ENCODE measurements around the gene PCAT7. TPM values are rescaled to one million over a fixed set of nuclear protein-coding genes. Genes with fewer than 3 reads are reported as not detected.

Gene PCAT7
- total RNA-seq, 1 donor from 2014 or later, result 5.2 TPM

- Mint-ChIP-seq H3K4me1 (ENCODE audit: low read depth, unreplicated experiment) (no peaks in the 10 kb centered on the region), H3K27me3 (ENCODE audit: low read depth, unreplicated experiment) (peaks cover 17% of the 10 kb centered on the region), H3K9me3 (ENCODE audit: unreplicated experiment) (no peaks in the 10 kb centered on the region), H3K36me3 (ENCODE audit: low read depth, unreplicated experiment) (no peaks in the 10 kb centered on the region), H3K27ac (ENCODE audit: unreplicated experiment) (no peak overlapping the region), H3K4me3 (ENCODE audit: unreplicated experiment) (no peak overlapping the region)
- Histone ChIP-seq H4K20me1 (ENCODE audit: insufficient read depth, low read length) (no peaks in the 10 kb centered on the region), H3K79me2 (ENCODE audit: insufficient read depth, low read length) (no peaks in the 10 kb centered on the region), H3K36me3 (ENCODE audit: insufficient read depth, low read length) (no peaks in the 10 kb centered on the region), H2AFZ (ENCODE audit: low read depth, low read length) (no peak overlapping the region), H3K4me1 (ENCODE audit: insufficient read depth, low read length) (no peaks in the 10 kb centered on the region), H3K4me3 (ENCODE audit: insufficient read depth, low read depth, low read length) (no peak overlapping the region), H3K9me3 (ENCODE audit: insufficient read depth, low read depth, low read length) (no peaks in the 10 kb centered on the region), H3K27me3 (ENCODE audit: insufficient read depth, low read length) (no peaks in the 10 kb centered on the region), H3K4me2 (ENCODE audit: low read length) (no peak overlapping the region), H3K9ac (ENCODE audit: low read length) (no peak overlapping the region), H3K27ac (ENCODE audit: low read depth, low read length) (no peak overlapping the region)
- DNase-seq (ENCODE audit: low read depth) (no peak), FAIRE-seq (no peak)
- TF ChIP-seq CTCF (IDR thresholded peaks at IDR 0.05; ENCODE audit: insufficient read depth, low read depth, low read length) (no peak), EZH2 (IDR thresholded peaks at IDR 0.05; ENCODE audit: insufficient read depth, low read length) (no peak)
Measured at GRCh38 chr9:94619026-94619425, 64.1 kb downstream of the PCAT7 start.

Other genes starting within 250 kb of the PCAT7 start
- not detected in 2 replicates for gene NUTM2F, start 226.4 kb upstream of the PCAT7 start, total RNA-seq
- gene FBP2, start 38.7 kb downstream of the PCAT7 start, total RNA-seq, result not detected in 2 replicates
- gene FBP1, start 84.4 kb downstream of the PCAT7 start, total RNA-seq, result 0.25 TPM in 1 of 2 replicates, not detected in the other
- 73.2 and 75.3 TPM in 2 replicates for gene AOPEP, start 171.6 kb downstream of the PCAT7 start, total RNA-seq

All from astrocyte (in vitro differentiated cells and primary cell).